Kidney epithelial cell (primary cell): Measurements from ENCODE around the gene NR1I2. TPM values are rescaled to one million over a fixed set of nuclear protein-coding genes. Genes with fewer than 3 reads are reported as not detected.

ENCODE experiments used
- DNase-seq: peaks from one replicate; pipeline ENCODE4 v3.0.0-alpha.2; 2010; ENCODE audit warnings: low read depth
- H3K27me3 ChIP-seq: 2 replicates; pipeline ENCODE4 v1.6.0; 2011; ENCODE audit warnings: low read length; ENCODE audit not compliant: control insufficient read depth, insufficient read depth
- H3K36me3 ChIP-seq: 2 replicates; pipeline ENCODE4 v1.5.1; 2011; ENCODE audit warnings: low read length; ENCODE audit not compliant: control insufficient read depth, insufficient read depth
- H3K4me3 ChIP-seq: 2 replicates; pipeline ENCODE4 v1.5.1; 2011; ENCODE audit warnings: low read depth, mild to moderate bottlenecking, control low read depth, low read length
- CTCF ChIP-seq: IDR thresholded peaks from 2 replicates; pipeline ENCODE4 v1.5.1; 2011; ENCODE audit warnings: mild to moderate bottlenecking, moderate library complexity, low read length, control low read depth, inconsistent platforms; ENCODE audit not compliant: insufficient read depth, poor library complexity, severe bottlenecking
- total RNA-seq: library from RNA; depleted of rRNA; stranded (reverse); fragments of >200 nt; gene quantifications from 2 replicates; pipeline ENCODE4 v1.2.3, GENCODE V29; 2015

The NR1I2 gene
- total RNA-seq: 0.14 and 0.79 TPM in 2 replicates

GRCh38 chr3:119781330-119782198 is at the start of gene NR1I2:
NR1I2 (plus strand) TSS chr3:119782101.
- H3K27me3 ChIP-seq: no peaks in the 10 kb centered on the region
- H3K4me3 ChIP-seq: no peak within 1 kb of the TSS
- no peak for TF ChIP-seq CTCF
- no peak for DNase-seq
- no peaks in the 10 kb centered on the region for H3K36me3 ChIP-seq

GRCh38 chr3:119733812-119734211 is 48.1 kb upstream of the NR1I2 start:
- no peak for TF ChIP-seq CTCF
- no peak overlapping the region for H3K4me3 ChIP-seq
- H3K27me3 ChIP-seq: no peaks in the 10 kb centered on the region
- H3K36me3 ChIP-seq: no peaks in the 10 kb centered on the region
- no peak for DNase-seq

- TF ChIP-seq CTCF: no peak
- Histone ChIP-seq H3K4me3 (no peak overlapping the region), H3K36me3 (no peaks in the 10 kb centered on the region), H3K27me3 (no peaks in the 10 kb centered on the region)
- no peak for DNase-seq
These were observed 43.2 kb upstream of the NR1I2 start for GRCh38 chr3:119738741-119739140.

- no peak for TF ChIP-seq CTCF
- H3K4me3 ChIP-seq: no peak overlapping the region
- no peaks in the 10 kb centered on the region for H3K27me3 ChIP-seq
- no peak for DNase-seq
- H3K36me3 ChIP-seq: no peaks in the 10 kb centered on the region
These were observed 40.0 kb upstream of the NR1I2 start for GRCh38 chr3:119741657-119742590.

DNA sequence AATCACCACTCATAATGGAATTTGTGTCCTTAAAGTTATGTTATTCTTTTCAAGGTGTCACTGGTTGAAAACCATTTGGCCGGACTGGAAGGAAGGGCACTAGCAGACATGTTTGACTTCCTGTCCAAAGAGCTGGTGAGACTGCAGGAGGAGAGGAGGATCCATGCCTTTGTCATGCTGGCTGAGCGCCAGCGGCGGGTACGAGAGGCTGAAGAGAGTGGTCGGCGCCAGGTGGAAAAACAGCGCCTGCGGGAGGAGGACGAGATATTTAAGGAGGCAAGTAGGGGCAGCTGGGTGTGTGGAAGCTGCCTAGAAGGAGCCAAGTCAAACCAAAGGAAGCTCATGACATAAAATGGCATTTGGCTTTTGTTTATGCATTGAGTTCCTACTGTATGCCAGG is 38.0 kb upstream of the NR1I2 start:
- H3K36me3 ChIP-seq: no peaks in the 10 kb centered on the region
- DNase-seq: no peak
- TF ChIP-seq CTCF: no peak
- no peak overlapping the region for H3K4me3 ChIP-seq
- no peaks in the 10 kb centered on the region for H3K27me3 ChIP-seq
